ENCODE data around the gene RPS14.

Gene RPS14

DNA sequence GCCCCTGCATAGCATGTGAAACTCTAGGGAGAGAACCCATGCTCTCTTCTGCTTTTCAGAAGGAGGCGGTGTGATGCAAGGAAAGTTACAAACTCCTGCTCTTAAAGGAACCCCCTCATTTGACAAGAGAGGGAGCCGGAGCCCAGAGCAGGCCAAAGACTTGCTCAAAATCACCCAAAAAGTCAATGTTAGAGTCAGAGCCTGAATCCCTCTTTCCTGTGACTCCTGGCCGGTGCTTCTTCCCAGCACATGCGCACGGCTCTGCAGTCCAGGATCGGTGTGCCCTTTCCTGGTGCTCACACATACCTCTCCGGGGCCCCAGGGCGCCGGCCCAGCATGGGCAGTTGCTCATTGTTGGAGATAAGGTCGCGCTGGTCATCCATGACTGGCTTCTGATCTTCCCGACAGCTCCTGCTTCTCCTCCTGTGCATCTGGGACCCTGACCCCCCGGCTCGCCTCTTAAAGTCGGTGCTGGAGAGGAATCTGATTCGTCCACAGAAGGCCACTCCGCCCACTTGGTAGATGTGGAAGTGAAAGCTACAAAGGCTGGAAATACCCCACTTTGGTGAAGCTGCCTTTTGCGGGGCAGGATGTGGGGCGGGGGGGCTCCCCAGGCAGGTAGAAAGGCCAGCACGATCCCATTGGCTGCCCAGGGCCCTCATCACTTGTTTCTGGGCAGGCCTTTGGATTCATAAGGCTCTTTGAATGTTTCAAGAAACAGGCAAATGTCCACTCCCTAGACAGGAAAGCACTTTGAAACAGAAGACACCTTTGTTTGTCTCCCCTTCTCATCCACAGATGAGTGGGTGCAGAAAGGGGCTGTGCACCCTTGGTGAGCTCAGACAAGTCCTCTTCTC is 37.0 kb downstream of the RPS14 start, which contains the start of gene CD74:
Gene CD74 (minus strand): TSS at position 592 of the 857 bp plus-strand sequence. CDS start 161 bp downstream, at position 431.
- DNase-seq = no peak

DNA sequence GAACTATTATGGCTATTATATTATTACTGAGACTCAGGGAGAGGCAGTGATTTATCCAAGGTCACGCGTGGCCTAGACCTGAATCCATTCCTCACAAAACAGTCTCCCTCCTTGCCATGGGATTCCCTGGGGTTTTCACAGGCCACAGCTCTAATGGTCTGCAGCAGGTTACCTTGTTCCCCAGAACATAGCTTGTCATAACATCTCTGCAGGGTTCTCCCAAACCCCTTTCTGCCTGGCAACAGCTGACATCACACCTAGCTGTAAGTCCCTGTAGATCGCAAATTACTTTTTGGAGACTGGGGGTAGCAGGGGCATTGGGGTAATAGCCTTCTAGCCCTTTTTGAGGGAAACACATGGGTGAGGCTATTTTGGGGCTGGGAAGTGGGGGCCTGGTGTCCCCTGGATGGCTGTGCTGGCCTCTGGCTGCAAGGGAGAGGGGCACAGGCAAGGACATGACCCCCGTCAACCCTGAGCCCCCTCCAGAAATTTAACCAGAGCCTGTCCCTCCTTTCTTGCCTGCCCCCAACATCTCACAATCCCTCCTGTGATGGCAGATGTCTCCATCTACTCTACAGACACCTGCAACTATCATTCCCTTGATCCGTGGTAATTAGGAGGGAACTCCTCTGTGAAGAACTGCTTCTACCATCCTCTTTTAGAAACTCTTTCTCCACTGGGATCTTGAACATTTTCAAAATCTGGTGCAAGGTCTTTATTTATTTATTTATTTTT is 38.1 kb downstream of the RPS14 start:
- DNase-seq = no peak

- DNase-seq = peak; percentile 9
These were observed 38.9 kb downstream of the RPS14 start for GRCh38 chr5:150410524-150411244.

- peak; percentile 75 for DNase-seq
These were observed 39.7 kb downstream of the RPS14 start for GRCh38 chr5:150409638-150410523.

GRCh38 chr5:150408231-150408943 is 41.2 kb downstream of the RPS14 start:
- DNase-seq = no peak

DNA sequence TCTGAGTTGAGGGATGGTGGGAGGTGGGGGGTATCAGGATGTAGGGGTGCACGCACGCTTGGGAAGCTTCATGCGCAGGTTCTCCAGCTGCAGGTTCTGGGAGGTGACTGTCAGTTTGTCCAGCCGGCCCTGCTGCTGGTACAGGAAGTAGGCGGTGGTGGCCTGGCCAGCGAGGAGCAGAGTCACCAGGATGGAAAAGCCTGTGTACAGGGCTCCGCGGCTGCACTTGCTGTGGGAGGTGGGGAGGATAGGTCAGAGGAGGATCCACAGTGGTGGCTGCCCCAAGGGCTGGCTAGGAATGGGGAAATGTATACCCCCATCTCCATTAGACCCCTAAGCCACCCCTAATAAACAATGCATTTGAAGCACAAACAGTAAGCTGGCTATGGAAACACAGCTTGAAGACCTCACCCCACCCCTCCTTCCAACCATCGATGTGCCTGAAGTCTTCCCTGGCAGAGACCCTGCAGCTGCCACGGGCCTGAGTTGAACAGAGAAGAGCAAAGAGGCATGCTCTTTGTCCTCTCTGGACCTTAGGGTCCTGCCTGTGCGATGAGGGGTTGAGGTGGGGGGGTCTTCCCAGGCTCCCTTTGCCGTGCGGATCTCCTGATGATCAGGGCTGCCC is 42.3 kb downstream of the RPS14 start:
- DNase-seq = no peak

- DNase-seq = no peak
These were observed 42.8 kb downstream of the RPS14 start for GRCh38 chr5:150406723-150407095.

- DNase-seq = peak; percentile 2
These were observed 43.3 kb downstream of the RPS14 start for GRCh38 chr5:150406103-150406722.

DNA sequence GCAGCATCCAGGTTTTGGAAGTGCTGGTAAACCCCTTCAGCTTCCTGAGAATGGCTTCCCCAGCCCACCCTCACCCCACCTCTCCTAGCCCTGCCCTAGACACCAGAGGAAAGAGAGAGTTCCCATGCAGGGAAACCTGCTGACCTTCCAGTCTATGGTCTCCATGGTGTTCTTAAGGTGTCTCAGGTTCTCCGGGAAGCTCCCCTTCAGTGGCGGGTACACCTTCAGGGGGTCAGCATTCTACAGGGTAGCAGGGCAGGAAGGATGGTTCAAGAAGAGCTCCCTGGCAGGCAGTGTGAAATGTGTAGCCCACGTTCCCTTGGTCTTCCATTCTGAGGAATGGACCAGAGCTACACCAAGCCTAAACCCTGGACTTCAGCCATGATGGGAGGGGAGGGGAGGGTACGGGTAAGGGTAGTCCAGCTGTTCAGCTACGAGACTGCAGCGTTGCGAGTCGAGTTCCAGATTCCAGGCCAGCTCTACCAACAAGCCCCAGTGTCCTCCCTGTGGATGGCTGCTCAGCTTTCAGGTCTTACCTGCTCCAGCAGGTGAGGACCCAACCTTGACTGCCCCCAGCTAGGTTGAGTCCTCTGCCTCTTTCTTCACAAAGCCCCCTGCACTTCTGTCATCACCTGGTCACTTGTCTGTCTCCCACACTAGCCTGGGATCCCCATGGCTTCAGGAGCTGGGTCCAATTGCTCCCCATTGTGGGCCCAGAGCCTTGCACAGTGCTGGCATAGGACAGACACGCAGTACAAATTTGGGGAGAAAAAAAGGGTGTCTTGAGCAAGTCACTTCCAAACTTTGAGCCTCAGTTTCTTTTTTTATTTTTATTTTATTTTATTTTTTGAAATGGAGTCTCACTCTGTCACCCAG is 44.4 kb downstream of the RPS14 start:
- no peak for DNase-seq

- DNase-seq = no peak
These were observed 45.0 kb downstream of the RPS14 start for GRCh38 chr5:150404535-150404934.

DNA sequence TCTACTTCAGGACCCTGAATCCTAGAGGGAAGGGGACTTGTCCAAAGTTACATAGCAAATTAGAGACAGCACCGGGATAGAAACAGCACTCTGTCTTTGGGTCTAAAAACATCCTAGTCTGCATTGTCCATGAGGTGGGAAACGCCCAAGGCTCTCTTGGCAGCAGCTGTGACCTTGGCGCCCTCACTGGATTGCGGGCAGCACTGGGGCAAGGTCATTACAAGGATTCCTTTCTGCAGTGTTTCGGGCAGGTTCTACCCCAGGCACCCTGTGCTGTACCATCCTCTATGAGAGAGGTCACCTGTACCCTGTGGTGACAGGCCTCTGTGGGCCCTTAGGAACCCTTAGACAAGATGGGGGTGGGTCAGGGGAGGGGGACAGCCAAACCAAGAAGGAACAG is 45.4 kb downstream of the RPS14 start:
- DNase-seq = no peak

DNA sequence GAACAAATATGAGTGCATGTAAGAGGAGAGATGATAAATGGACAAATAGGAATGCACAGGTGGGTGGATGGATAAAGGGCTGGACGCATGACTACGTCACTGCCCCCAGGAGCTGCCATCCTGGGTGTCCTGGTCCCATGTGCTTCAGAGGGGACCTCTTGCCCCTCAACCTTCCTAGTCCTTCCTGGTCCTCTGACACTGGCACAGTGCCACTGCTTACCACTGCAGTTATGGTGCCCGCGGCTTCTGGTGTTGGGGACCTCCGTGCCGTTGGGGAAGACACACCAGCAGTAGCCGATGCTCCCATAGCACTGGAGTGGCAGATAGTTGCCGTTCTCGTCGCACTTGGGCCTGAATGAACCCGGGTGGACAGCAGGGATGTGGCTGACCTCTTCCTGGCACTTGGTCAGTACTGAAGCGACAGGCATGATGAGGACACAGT is 46.6 kb downstream of the RPS14 start:
- no peak for DNase-seq

DNA sequence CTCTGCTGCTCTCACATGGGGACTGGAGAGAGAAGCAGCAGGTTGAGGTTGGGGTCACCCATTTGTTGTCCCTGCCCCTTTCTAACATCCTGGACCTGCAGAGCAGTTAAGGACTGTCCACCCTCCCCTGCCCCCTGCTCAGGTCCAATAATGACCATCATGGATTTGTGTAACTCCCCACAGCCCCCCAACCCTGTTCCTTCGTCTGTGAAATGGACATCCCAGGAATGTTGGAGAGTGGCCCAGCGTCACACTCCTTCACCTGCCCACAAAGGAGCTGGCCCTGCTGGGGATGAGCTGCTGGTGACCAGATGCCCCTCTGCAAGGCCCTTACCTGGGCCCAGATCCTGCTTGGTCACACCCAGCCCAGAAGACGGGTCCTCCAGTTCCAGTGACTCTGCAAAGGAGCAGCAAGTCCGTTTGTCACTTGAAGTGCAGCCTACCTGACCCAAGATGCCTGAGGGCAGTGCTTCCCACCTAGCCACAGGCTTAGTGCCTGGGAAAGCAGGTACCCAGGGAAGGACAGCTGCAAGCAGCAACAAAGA is 47.2 kb downstream of the RPS14 start:
- no peak for DNase-seq

DNA sequence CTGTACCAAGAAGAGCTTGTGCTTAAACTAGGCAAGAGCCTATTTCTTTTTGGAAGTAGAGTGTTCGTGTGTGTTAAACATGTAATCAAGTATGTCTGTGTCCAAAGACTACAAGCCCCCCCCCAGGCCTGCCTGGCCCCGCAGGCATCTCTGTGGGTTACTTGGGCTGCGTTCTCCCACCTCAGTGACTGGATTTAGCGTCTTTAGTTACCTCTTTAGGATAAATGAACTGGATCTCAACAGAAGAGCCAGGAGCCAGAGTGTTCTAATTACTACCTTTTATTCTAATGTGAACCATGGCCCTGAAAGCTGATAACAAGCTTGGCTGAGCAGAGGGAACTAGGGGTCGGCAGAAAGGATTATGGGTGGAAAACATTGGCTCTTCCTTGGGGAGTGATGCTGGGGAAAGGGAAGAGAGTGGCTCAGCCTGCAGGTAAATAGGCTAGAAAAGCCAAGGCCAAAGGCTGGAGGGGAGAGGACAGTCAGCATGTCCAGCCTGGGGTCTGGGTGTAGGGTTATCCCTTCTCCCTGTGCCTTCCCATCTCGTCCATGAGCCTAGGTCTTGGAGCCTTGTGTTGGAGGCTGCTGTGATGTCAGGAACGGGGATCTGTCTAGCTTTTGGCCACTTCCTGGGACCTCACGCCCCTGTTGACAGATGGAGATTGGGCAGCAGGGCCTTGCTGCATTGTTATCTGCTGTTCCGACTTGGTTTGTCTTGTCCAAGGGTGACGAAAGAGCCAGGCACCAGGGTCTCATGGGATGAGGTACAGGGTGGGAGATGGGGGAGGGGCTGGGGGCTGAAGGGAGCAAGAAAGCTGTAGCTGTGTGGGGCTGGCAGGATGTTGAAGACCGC is 47.9 kb downstream of the RPS14 start:
- DNase-seq = no peak

DNA sequence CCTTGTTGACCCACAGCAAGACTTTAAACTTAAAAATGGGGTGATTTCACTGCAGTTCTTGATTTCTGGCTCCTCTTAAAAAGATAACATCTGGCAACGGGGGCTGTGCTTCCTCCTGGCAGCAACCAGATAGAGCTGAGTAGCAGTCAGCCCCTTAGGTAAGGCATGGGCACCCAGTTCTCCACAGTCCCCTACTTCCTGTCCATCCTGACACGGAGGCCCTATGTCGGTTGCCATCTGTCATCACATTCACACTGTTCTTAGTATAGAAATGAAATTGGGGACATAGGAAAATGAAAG is 48.5 kb downstream of the RPS14 start:
- no peak for DNase-seq

GRCh38 chr5:150400316-150401075 is 49.0 kb downstream of the RPS14 start:
- DNase-seq = no peak

DNA sequence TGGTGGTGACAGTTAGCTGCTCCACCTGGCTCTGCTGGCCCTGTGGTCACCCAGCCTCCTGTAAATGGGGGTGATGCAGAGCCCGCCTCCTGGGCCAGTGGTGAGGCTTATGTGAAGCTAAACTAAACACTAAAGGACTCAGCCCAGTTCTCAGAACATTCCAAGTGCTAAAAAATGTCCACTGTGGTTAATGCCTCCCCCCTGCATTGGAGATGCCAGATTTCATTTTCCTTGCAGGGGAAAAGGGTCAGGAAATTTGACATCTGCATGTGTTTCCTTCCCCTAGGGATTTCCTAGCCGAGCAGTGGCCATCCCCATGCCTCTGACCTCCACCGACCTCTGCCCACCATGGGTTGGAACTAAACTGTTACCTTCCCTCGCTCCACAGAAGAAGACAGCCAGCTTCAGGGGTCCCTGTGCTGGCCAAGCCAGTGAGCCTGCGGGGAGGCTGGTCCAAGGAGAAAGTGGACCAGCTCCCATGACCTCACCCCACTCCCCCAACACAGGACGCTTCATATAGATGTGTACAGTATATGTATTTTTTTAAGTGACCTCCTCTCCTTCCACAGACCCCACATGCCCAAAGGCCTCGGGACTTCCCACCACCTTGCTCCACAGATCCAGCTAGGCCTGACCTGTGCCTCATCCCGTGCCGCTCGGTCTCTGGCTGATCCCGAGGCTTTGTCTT is 49.9 kb downstream of the RPS14 start:
- DNase-seq = no peak
